HG02759 (cell line): ENCODE results near the gene P2RY6.

ENCODE experiments used
- ATAC-seq: cut with Tn5 transposase; IDR thresholded peaks from one replicate; pipeline ENCODE4 v1.9.1; 2021; ENCODE audit warnings: mild to moderate bottlenecking, moderate library complexity; ENCODE audit not compliant: unreplicated experiment

Gene P2RY6

DNA sequence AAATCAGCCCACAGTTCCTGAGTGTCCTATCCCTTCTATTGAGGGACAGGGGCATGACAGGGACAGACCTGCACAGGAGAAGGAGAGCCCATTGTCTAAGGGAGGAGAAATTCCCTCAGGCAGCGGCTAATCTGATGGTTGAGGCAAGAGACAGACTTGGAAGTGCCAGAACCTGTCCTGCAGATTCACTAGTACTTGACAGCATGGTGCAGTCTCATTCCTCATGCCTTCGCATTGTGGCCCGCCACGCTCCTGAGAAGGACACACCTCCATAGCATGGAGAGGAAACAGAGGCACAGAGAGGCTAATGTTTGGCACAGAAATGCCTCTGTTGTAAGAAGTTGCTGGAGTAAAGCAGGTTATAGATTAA, 3.2 kb downstream of the P2RY6 start:
- ATAC-seq = no peak

DNA sequence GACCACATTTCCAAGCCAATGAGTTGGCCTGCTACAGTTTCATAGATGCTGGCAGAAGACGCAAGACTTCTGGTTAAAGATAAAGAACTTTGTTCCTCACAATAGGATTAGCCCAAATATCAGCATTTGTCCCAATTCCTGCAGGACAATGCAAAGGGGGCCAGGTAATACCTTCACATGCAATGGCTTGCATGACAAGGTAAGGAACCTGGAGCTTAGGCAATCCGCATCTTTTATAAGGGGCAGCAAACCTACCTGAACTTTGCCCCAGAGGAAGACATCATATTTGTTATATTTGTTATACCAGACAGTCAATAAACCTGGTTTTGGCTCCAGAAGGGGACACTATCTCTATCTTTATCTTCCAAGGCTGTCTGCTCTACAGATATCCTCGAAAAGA, 5.3 kb downstream of the P2RY6 start:
- ATAC-seq = no peak

DNA sequence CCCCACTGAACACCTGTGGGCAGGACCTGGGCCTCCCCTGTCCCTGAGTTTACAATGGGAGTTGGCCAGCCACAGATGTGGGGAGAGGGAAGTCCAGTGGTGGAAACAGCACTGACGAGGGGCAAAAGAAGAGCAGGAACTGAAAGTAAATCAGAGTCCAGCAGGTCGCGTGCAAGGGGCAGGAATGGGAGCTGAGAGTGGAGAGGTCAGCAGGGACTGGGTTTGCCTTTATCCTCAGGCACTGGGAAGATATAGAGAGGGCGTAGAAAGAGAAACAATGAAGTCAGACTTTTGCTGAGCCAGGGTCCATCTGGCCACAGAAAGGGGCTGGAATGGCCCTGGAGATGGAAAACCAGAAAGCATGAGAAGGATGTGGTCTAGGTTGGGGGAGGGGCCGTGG, 8.5 kb downstream of the P2RY6 start:
- ATAC-seq = no peak

DNA sequence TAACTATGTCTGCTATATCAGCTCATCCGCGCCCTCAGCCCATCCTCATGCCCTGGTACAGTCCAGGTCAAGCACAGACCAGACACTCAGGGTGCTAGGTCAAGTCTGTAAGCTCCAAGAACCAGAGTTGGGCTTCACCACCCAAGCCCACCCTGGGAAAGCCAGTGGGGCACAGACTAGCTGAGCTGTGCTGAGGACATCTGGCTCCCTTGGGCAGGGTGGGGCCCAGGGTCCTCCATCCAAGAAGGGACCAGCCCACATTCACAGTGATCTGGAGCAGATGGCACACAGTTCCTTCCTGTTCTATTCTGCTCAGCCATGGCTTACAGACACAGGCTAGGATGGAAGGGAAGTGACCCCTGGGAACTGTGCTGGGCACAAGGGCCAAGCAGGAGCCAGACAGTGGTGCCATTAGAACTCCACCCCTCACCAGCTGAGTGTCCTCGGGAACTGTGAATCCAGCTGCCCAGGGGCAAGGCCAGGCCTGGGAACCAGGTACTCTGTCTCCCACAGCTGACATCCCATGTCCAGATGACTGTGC, 9.1 kb downstream of the P2RY6 start:
- no peak for ATAC-seq

DNA sequence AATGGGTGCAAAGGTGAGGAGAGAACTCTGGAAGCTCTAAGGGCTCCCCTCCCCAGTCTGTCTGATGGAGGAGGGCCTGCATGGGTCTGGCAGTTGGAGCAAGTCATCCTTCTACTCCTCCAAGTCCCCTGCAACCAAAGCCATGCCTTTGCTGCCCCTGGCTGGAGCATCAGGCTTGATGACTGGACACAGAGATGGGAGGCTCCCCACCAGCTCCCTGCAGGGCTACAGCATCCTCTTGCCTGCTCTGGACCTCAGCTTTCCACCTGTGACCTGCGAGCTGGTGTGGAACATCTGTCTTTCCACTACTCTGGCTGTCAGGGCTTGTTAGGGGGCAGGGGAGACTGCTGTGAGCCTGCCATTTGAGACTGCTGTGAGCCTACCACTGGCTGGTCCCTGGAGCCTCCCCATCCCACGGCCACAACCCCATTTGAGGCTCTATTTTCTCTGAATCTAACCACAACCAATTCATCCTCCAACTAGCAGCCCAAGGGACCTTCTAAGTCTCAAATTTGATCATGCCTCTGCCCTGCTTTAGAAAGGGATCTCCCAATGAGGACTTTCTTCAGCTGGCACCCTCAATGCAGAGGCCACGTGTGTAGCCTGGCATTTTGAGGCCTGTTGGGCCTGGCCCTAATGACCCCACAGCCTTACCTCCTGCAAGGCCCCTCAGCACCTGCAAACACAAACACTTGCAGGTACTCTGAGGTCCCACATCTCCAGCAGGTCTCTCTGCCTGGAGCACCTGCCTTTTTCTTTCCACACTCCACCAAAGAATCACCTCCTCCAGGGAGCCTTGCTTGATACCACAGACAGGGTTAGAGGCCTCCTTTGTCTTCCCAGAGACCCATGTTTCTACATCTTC, 9.9 kb downstream of the P2RY6 start:
- ATAC-seq = no peak

DNA sequence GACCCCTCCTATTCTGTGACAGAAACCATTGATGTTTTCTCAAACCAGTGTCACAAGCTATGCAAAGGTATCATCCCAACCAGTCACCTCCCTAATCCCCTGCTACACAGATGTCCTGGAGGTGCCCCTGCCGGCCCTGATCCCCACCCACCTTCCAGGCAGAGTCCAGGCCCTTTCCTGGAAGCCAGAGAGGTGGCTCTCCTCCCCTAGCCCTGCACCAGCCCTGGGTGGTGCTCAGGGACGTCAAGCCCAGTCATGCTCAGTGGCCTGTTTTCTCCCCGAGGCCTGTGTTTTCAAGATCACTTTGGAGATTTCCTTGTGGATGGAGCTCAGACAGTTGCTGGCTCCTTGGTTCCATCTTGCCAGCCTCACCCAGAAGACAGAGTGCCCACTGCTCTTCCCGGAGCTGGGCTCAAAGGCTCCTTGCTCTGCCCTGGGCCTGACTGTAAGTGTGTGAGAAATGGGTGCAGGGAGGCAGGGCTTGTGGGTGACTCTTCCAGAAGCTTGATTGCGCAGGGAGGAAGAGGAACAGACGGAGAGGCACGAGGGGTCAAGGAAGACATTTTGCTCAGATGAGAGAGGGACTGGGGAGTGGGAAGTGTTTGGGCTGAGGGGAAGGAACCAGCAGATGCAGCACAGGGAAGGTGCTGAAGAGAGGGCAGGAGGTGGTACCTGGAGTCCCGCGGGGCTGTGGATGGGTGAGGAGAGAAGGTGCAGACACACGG, 11.3 kb downstream of the P2RY6 start:
- ATAC-seq = no peak

DNA sequence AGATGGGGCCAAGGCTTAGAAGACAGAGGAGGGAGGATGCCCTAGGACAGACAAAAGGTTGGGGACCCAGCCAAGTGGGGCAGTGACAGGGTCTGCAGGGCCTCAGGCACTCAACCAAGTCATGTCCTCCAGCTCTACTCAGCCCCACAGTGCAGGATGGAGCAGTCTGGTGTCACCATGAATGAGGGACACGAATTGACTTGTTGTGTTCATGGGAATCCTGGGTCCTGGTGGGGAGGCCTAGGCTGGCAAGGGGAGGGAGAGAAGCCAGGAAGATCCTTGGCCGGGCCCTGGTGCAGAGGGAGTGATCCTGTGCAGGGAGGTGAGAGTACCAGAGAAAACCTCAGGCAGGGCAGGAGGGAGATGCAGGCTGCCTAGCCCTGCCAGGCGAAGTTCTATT, 12.0 kb downstream of the P2RY6 start:
- ATAC-seq = no peak

DNA sequence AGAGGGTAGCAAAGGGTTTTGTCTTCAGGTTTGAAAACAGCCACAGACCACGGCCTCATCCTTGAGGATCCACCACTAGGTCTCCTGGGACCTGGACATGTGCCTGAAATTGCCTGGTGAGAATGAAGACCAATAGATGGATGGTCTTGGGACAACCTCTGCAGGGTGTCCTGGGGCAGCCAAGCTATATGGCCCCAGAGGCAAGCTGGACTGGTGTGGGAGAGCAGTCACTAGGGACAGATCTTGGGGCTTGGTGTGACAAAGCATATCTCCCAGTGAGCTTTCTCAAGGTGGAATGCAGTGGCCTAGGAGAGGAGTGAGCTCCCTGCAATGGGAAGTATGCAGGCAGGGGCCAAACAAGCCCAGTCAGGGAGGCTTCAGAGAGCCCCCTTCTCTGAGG, 13.6 kb downstream of the P2RY6 start:
- ATAC-seq = no peak

DNA sequence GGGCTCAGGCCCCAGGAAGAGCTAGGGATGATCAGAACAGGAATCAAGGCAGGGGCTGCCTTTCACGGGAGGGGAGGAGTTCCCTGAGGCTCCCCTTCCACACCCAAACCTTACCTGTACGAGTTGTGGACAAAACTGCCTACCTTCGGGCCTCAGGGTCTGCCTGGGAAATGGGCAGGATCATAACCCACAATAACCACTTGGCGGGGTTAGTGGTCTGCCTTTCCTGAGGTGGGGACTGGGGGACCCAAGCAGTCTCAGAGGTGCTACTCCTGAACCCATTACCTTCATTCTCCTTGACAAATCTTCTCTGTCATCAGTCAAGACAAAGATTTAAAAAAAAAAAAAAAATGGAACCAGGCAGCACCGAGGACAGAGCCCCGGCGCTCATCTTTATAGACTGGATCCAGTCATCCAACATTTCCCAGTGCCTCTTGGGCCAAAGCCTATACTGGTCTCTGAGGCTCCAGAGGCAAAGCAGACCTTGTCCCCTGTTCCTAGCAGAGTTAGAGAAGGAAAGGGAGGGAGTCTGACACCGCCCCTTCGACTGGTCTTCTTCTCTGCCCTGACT, 14.2 kb downstream of the P2RY6 start:
- ATAC-seq = no peak

DNA sequence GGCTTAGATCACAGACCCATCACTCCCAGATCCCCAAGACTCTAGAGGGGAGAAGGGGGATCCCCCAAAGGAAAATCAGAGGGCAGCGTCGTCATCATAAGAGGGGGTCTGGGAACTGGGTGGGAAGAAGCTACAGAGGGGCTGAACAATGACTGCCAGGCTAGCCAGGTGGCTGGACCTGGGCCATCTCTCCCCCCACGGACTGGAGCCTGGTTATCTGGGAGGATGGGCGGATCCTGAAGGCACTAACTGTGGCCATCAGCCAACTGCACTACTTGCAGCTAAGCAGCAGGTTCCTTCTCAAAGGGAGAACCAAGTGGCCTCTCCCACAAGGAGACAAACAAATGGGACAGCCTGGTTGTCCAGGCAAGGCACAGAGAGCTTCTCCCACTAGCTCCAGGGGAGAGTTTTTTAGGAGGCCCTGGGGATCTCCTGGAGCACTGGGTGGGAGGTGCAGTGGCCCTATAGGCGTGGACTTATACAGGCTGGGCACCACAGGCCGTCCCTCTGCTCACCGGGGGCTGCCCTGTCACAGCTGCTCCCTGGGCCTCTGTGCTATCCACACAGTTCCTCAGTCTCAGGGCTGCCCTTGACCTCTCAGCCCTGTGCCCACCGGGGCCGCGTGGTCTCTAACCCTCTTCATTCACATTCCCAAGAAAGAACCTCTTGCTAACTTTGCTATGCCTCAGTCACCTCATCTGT, 15.4 kb downstream of the P2RY6 start:
- no peak for ATAC-seq

DNA sequence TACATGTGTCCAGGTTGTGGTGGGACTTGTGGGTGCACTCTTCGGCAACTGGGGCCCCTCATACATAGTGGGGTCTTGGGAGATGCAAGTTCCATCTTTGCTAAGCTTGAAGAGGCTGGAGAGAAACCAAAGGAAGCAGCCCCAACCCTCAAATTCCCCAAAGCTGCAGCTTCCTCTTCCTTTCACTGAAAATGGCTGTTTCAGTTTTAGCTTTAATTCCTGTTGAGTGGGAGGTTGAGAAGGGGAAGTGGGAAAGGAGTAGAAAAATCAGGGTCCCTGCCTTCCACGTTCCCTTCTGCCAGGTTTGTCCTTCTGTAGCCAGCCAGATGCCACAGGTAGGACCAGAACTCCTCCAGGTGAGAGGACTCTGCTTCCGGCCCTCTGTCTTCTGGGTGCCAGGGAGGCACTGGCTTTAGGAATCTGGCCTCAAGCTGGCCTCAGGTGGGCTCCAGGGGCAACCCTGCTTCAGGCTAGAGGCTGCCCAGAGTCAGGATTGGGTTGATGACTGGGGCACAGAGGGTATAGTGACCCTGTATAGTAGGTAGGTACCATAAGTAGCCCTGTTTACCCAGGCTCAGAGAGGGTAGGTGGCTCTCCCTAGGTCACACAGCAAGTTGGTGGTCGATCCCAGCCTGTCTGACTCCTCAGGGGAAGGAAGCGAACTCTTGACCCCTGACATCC, 16.2 kb downstream of the P2RY6 start:
- ATAC-seq = no peak

DNA sequence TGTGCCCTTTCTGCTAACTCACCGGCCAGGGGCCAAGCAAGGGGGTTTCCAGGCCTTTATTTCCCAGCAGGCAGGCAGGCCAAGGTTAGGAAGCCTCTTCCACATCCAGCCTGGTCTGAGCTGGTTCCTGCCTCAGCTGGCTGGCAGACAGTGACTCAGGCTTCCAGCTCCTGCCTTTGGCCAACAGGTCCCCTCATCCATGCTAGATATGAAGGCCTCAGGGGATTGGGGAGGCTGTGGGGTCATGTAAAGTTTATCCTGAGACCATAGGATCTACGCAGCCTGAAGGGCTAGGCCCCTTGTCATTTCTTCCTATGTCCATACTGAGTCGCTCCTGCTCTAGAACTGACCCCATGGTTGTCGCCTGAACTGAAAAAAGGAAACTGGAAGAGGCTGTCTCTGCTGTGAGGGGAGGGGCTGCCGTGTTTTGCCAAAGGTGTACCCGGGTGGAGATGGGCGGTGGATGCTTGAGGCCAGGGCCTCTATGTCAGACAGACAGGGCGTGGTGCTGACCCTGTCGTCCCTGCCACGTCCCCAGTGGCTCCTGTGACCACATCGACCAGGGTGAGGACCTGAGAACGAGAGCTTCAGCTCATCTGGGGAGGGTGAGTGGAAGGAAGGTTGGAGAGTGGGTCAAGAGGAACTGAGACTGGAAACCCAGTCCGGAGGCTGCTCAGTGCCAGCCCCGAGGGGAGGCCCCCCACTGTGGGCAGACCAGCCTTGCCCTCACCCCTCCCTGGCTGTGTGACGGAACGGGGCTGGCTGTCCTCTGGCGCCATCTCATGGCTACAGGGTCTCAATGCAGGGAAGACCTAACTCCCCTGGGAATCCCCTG, 17.0 kb downstream of the P2RY6 start:
- ATAC-seq = peak; percentile 79

DNA sequence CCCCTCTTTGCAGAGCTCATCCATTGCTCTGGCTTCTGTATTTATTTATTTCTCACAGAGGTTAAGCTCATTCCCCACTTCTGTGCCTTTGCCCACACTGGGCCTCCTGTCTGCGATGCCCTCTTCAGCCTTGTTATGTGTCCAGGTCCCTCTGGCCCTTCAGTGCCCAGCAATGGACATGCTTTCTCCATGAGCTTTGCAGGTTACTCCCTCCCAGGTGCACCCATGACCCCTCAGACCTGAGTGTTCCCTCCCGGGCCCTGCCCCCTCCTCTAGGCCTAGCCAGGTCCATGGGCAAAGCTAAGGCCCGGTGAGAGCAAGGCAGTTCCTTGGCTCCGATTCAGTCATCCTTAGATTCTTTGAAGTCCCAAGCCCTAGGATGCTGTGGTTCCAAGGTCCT, 18.4 kb downstream of the P2RY6 start:
- no peak for ATAC-seq

DNA sequence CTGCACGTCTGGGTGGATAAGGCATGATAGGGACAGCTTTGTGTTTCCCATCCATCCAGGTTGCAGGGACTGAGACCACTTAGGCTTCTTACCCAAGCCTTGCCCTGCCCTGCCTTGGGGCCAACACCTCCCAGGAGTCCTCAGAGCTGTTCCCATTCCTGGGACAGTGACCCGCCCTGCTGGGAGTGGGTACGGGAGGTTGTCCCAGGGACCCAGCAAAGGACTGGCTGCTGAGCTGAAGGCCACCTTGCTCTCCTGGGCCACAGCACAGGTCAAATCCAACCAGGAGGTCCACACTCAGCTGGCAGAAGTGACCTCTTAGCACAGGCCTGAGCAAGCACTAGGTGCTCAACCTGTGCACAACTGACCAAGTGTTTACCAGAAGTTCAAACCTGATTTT, 19.1 kb downstream of the P2RY6 start:
- no peak for ATAC-seq

DNA sequence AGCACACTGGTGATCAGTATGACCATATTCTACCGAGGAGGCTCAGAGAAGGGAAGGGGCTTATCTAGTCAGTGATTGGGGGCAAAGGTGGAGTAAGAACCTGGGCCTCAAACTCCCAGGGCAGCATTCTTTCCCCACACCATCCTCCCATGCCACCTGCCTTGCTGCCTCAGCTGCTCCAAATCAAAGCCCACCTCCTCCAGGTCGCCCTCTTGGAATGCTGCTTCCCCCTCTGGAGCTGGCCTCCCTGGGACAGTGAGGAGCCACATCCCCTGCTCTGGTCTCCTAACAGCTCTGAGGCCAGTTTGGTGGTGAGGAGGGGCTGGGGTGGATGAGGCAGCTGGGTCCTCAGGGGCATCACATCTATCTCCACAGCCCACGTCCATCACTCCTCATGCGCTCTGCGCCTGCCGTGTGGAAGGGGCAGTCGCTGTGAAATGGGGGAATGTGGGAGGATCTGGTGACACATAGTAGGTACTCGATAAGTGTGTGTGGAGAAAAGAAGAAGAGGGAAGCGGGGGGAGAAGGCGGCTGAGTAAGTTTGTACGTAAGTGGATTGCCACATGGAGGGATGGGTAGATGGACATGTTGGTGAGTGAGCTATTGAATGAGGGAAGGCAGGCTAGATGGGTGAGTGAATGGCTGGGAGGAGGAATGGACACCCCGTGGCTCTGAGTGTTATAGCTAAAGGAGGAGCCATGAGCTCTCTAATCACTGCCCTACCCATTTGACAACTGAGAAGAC, 19.8 kb downstream of the P2RY6 start:
- ATAC-seq = no peak

DNA sequence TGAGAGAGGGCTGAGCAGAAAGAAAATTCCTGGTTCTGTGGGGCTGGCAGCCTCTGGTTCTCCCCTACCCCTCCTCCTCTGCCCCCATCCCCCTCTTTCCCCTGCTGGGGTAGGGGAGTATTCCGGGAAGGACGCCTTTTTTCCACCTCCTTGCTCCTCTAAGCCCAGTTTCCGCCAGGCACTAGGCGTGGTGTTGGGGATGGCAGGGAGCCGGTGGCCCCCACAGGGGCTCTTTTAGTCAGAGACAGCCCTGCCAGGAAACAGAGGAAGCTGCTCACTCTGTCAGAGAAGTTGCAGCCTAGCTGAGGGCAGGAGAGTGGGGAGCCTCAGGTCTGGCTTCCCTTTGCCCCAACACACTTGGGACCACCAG, 20.4 kb downstream of the P2RY6 start:
- ATAC-seq = no peak

DNA sequence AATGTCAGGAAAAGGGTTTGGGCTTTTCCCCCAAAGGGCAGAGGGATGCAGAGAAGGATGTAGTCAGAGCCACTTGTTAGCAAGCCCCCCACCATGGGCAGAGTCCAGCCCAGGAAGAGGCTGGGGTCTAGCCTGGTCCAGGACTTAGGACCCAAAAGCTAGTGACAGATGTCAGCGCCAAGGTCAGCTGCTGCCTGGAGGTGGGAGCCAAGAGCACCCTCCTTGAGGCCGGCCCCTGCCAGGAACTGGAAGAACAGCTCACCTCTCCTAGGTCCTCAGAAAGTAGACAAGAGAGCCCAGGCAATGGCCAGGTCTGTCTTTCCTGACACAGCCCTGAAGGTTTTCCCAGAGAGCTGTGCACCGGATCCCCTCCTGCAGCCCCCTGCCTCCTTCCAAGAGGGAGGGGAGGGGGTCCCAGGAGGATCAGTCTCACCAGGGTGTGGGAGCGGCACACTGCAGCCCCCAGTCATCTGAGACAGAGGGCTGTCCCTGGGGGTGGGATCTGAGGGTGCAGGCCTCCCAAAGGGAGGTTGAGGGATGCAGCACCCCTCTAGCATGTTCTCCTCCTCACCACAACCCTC, 21.3 kb downstream of the P2RY6 start:
- ATAC-seq = no peak

DNA sequence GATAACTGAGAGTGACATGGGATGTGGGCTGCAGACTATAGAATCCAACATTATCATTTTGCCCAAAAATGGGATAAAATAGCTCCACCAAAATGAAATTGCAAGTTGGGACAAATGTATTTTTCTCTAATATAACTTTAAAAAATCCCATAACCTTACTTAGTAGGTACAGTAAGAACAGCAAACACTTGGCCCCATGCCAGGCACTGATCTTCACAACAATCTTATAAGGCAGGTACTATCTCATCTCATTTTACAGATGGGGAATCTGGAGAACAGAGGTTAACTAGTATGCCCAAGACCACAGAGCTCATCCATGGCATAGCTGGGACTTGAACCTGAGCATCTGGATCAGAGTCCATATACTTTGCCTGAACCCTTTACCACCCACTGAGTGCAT, 22.5 kb downstream of the P2RY6 start:
- ATAC-seq = no peak
